IPS-11a (cell line): ENCODE measurements around the gene TFCP2.
A peak's percentile ranks its signal among the peaks of the same experiment; 100 is the strongest.

Source experiments
- H3K4me3 ChIP-seq: one replicate; pipeline ENCODE4 v1.5.1; 2013; ENCODE audit warnings: low read depth, low read length, control low read depth

The TFCP2 gene

GRCh38 chr12:51047655-51048540 lies 125.0 kb downstream of the TFCP2 start, which contains the start of gene LETMD1:
LETMD1 (plus strand) TSS chr12:51048327; CDS start chr12:51048357, 30 bp downstream.
- H3K4me3 ChIP-seq = peak within 1 kb of the TSS; percentile 78
